Left hindlimb (tissue), 1 donor: ENCODE data around the gene CDV3.

Experiments used
- DNase-seq: peaks from one replicate; pipeline ENCODE4 v3.0.0-alpha.2; 2018

The CDV3 gene

DNA sequence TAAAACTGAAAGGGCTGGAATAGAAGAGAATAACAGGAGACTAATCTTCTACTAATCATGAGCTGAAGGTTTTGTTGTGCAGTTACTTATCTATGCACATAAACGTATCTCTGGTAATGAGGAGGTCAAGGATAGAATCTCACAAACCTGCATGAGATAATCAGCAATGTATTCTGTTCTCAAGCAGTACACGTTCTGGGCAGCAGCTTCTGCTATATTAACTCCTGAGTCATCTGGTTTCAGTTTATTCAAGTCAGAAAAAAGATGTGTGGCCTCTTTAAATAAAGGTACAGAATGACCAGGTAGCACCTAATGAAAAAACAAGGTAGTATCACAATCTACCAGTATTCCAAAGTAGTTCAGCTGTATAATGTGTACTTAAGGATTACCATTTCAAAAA is 34.9 kb downstream of the CDV3 start:
- no peak for DNase-seq

DNA sequence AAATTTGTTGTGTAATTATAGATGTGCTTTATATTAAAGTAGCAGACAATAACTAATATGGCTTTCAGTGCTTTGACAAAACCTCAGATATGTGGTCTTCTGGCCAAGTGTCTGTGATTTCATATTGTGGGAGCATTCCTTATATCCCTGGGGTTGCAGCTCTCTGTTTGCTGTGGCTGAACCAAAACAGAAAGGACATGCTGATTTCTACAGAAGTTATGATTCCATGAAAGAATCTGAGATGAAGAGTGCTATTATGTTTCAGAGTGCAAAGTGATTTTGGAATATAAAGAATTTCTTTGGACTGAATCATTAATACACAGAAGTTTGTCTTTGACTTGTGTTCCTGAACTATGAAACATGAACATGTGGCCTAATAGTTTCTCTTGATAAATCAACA is 36.5 kb downstream of the CDV3 start:
- DNase-seq = no peak

DNA sequence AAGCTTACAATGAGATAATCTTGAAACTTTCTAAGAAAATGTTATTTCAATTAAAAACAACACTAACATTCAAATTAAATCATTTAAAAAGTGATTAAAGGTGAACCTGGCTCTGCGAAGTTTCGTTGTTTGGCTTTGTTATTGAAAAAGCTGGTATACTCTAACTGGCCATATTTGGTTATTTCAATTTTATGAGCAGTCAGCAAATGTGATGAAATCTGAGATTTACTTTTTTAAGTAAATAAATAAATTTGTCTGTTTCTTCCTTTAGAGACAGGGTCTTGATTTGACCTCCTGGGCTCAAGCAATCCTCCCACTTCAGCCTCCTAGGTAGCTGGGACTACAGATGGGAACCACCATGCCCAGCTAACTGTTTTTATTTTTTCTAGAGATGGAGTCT is 38.0 kb downstream of the CDV3 start:
- no peak for DNase-seq

DNA sequence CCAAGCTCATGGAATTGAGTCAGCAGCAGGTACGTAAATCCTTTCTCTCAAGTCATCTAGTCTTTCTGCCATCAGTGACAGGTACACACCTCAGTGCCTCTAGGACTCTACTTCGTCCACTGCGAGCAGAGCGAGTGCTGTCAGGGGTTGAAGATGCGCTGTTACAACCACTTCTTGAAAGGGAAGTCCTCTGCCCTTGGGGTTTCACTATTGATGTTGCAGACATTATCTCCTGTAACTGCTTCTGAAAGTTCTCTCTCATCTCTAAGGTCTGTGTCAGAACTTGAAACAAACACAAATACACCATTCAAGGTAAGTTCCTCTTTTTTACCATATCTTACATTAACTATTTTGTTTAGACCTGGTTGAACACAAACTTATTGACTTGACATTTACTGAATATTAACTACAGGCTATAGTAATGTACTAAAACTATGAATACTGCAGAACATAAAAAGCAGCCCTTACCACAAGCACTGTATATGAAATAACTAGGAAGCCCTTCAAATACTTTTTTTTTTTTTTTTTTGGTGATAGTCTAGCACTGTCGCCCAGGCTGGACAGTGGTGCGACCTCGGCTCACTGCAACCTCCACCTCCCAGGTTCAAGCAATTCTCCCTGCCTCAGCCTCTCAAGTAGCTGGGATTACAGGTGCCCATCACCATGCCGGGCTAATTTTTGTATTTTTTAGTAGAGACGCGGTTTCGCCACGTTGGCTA is 46.7 kb downstream of the CDV3 start:
- no peak for DNase-seq

DNA sequence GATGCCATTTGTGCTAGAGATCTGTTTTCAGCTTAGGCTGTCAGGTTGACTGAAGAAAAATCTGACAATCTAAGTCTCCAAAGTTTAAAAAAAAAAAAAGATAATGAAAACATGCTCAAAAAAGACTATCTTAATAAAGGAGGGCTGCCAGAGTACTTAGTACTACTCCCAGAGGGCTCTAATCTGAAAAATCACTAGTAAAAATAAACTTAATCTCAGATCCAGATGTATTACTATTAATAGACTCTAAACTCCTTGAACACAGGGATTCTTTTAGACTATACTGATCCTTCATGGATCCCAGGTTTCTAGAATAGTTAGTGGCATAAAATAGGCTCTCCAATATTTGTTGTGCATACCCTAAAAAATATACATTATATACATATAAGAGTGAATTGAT is 54.3 kb downstream of the CDV3 start:
- DNase-seq = no peak

DNA sequence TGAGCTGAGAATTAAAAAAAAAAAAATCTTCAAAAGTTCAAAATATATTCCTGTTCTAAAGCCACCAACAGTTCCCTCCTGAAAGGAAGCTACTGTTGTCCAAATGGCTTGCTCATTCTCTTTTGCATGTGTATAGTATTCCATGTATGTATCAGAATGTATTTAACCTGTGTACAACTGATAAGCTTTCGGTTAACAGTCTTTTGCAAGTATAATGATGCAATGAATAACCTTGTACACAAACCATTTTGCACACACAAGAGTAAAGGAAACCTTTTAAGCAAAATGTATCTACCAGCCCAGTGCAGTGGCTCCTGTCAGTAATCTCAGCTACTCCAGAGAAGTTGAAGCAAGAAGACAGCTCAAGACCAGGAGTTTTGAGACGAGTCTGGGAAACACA is 55.7 kb downstream of the CDV3 start:
- DNase-seq = no peak

GRCh38 chr3:133633439-133633838 is 60.0 kb downstream of the CDV3 start:
- no peak for DNase-seq
